GM12878 (cell line): ENCODE data around the gene NUAK2.

Experiments used
- CBFB ChIP-seq: IDR thresholded peaks from 2 replicates; pipeline ENCODE4 v1.6.1; 2016; ENCODE audit warnings: antibody characterized with exemption, low read depth
- GABPA ChIP-seq: IDR thresholded peaks from 2 replicates; pipeline ENCODE4 v1.6.1; 2014; ENCODE audit warnings: antibody characterized with exemption, low read depth, mild to moderate bottlenecking, inconsistent platforms
- POLR2A ChIP-seq: IDR thresholded peaks from 2 replicates; pipeline ENCODE4 v1.6.1; 2011; ENCODE audit warnings: low read depth, mild to moderate bottlenecking, low read length
- POLR2AphosphoS5 ChIP-seq: IDR thresholded peaks from 2 replicates; pipeline ENCODE4 v1.6.1; 2011; ENCODE audit warnings: mild to moderate bottlenecking, low read length, inconsistent platforms
- SMC3 ChIP-seq: IDR thresholded peaks from 2 replicates; pipeline ENCODE4 v1.6.1; 2011; ENCODE audit warnings: low read length, improper control_type of control experiment, borderline replicate concordance
- TF ChIP-seq, protein P1 (sequence below), 3 experiments: IDR thresholded peaks in 2 of 3; conservative IDR thresholded peaks in 1 of 3; 2 replicates each; pipeline ENCODE4 v1.5.1; 2011; ENCODE audit warnings: low read depth in 3 of 3, low read length in 3 of 3, mild to moderate bottlenecking in 3 of 3, control low read depth in 2 of 3, moderate library complexity in 2 of 3, inconsistent platforms in 1 of 3, mixed read lengths in 1 of 3; ENCODE audit not compliant: control insufficient read depth in 2 of 3, insufficient read depth in 1 of 3; ENCODE audit errors: extremely low read depth in 1 of 3
- TF ChIP-seq, protein P2 (sequence below): IDR thresholded peaks from 2 replicates; pipeline ENCODE4 v1.6.1; 2011; ENCODE audit warnings: low read depth, low read length, improper control_type of control experiment, borderline replicate concordance

DNA sequence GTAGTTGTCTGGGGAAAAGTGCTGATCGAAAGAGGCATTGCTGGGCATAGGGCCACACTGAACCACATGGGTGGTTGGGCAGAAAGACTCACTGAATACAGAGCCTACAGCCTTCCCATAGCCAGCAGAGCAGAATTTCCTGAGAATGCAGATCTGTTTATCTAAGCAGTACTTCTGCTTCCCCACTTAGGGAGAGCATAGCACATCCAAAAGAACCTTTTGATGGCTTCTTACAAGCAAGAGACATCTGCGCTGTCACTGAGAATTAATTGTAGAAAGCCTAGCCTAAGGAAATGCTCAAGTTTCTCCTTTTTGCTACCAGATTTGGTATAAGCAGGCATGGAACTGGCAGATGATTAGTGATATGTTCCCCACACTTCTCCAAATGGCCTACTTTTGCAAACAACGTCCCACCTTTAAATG, 48.2 kb upstream of the NUAK2 start:
- TF ChIP-seq, protein P1, sequence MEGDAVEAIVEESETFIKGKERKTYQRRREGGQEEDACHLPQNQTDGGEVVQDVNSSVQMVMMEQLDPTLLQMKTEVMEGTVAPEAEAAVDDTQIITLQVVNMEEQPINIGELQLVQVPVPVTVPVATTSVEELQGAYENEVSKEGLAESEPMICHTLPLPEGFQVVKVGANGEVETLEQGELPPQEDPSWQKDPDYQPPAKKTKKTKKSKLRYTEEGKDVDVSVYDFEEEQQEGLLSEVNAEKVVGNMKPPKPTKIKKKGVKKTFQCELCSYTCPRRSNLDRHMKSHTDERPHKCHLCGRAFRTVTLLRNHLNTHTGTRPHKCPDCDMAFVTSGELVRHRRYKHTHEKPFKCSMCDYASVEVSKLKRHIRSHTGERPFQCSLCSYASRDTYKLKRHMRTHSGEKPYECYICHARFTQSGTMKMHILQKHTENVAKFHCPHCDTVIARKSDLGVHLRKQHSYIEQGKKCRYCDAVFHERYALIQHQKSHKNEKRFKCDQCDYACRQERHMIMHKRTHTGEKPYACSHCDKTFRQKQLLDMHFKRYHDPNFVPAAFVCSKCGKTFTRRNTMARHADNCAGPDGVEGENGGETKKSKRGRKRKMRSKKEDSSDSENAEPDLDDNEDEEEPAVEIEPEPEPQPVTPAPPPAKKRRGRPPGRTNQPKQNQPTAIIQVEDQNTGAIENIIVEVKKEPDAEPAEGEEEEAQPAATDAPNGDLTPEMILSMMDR (IDR thresholded peaks at IDR 0.05 in 2 of 3, conservative IDR thresholded peaks at IDR 0.05 in 1 of 3; ENCODE audit: control insufficient read depth in 2 of 3, extremely low read depth in 1 of 3, insufficient read depth in 1 of 3, low read depth in 3 of 3, low read length in 3 of 3), result no peak
- TF ChIP-seq, protein P2, sequence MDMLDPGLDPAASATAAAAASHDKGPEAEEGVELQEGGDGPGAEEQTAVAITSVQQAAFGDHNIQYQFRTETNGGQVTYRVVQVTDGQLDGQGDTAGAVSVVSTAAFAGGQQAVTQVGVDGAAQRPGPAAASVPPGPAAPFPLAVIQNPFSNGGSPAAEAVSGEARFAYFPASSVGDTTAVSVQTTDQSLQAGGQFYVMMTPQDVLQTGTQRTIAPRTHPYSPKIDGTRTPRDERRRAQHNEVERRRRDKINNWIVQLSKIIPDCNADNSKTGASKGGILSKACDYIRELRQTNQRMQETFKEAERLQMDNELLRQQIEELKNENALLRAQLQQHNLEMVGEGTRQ, result no peak
- TF ChIP-seq GABPA (no peak), CBFB (no peak), SMC3 (no peak), POLR2A (no peak), POLR2AphosphoS5 (no peak)
